ENCODE results near the gene DENND6B.

The DENND6B gene

GRCh38 chr22:50289151-50289941 lies 37.5 kb downstream of the DENND6B start:
- TF ChIP-seq ZNF565 (CRISPR knock-in tag; conservative IDR thresholded peaks at IDR 0.05; ENCODE audit: low read depth) (no peak), ZNF8 (CRISPR knock-in tag; IDR thresholded peaks at IDR 0.05) (no peak), CSDC2 (CRISPR knock-in tag; IDR thresholded peaks at IDR 0.05) (no peak), BACH2 (CRISPR knock-in tag; IDR thresholded peaks at IDR 0.05; ENCODE audit: borderline replicate concordance) (no peak), ESRRG (CRISPR knock-in tag; IDR thresholded peaks at IDR 0.05) (no peak), OSR1 (CRISPR knock-in tag; IDR thresholded peaks at IDR 0.05) (no peak), PATZ1 (CRISPR knock-in tag; IDR thresholded peaks at IDR 0.05; ENCODE audit: borderline replicate concordance) (no peak), ZFP30 (CRISPR knock-in tag; IDR thresholded peaks at IDR 0.05) (no peak), ARNTL (CRISPR knock-in tag; IDR thresholded peaks at IDR 0.05; ENCODE audit: borderline replicate concordance, low read depth) (no peak)
- TF ChIP-seq, protein P1, sequence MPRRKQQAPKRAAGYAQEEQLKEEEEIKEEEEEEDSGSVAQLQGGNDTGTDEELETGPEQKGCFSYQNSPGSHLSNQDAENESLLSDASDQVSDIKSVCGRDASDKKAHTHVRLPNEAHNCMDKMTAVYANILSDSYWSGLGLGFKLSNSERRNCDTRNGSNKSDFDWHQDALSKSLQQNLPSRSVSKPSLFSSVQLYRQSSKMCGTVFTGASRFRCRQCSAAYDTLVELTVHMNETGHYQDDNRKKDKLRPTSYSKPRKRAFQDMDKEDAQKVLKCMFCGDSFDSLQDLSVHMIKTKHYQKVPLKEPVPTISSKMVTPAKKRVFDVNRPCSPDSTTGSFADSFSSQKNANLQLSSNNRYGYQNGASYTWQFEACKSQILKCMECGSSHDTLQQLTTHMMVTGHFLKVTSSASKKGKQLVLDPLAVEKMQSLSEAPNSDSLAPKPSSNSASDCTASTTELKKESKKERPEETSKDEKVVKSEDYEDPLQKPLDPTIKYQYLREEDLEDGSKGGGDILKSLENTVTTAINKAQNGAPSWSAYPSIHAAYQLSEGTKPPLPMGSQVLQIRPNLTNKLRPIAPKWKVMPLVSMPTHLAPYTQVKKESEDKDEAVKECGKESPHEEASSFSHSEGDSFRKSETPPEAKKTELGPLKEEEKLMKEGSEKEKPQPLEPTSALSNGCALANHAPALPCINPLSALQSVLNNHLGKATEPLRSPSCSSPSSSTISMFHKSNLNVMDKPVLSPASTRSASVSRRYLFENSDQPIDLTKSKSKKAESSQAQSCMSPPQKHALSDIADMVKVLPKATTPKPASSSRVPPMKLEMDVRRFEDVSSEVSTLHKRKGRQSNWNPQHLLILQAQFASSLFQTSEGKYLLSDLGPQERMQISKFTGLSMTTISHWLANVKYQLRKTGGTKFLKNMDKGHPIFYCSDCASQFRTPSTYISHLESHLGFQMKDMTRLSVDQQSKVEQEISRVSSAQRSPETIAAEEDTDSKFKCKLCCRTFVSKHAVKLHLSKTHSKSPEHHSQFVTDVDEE (CRISPR knock-in tag; IDR thresholded peaks at IDR 0.05), result no peak
- no peak for ATAC-seq

GRCh38 chr22:50287731-50288130 lies 39.1 kb downstream of the DENND6B start:
- TF ChIP-seq TCF4 (CRISPR knock-in tag; IDR thresholded peaks at IDR 0.05; ENCODE audit: borderline replicate concordance) (no peak), OSR1 (CRISPR knock-in tag; IDR thresholded peaks at IDR 0.05) (no peak), PATZ1 (CRISPR knock-in tag; IDR thresholded peaks at IDR 0.05; ENCODE audit: borderline replicate concordance) (no peak), TOX (CRISPR knock-in tag; IDR thresholded peaks at IDR 0.05; ENCODE audit: borderline replicate concordance) (no peak), ESRRG (CRISPR knock-in tag; IDR thresholded peaks at IDR 0.05) (no peak)
- TF ChIP-seq, protein P1 (CRISPR knock-in tag; IDR thresholded peaks at IDR 0.05), result no peak
- no peak for ATAC-seq

DNA sequence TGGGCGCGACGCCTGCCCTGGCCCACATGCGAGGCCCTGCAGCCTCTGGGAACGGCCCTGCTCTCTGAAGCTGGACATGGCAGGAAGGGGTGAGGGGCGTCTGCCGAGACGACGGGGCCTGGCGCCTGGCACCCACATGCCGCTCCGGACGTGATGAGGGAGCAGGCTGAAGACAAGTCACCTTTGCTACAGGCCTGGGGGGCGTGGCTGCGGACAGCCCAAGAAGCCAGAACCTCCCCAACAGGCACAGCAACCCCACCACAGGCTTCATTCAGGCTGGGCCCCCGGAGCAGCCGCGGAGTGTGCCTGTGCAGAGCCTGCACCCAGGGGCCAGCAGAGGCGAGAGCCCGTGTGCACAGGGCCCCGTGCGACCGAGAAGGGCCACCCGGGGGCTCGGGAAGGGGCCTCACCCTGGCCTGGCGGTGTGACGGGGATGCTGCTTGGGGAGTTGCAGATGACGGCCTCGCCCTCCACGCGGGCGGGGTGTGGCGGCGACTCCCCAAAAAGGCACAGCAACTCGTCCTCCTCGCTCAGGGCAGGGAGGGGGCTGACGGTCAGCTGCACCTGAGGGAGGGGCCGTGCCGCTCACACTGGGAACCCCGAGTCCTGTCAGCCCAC lies 40.0 kb downstream of the DENND6B start:
- no peak for ATAC-seq
- TF ChIP-seq ZNF70 (CRISPR knock-in tag; IDR thresholded peaks at IDR 0.05) (no peak), CSDC2 (CRISPR knock-in tag; IDR thresholded peaks at IDR 0.05) (no peak), GLIS3 (CRISPR knock-in tag; IDR thresholded peaks at IDR 0.05) (no peak), OSR1 (CRISPR knock-in tag; IDR thresholded peaks at IDR 0.05) (no peak), ZFP30 (CRISPR knock-in tag; IDR thresholded peaks at IDR 0.05) (no peak), PPARA (CRISPR knock-in tag; IDR thresholded peaks at IDR 0.05; ENCODE audit: borderline replicate concordance) (no peak), RARB (CRISPR knock-in tag; IDR thresholded peaks at IDR 0.05) (no peak), BACH2 (CRISPR knock-in tag; IDR thresholded peaks at IDR 0.05; ENCODE audit: borderline replicate concordance) (no peak), ZC3H10 (CRISPR knock-in tag; IDR thresholded peaks at IDR 0.05) (no peak), ZNF8 (CRISPR knock-in tag; IDR thresholded peaks at IDR 0.05) (no peak), ZNF565 (CRISPR knock-in tag; conservative IDR thresholded peaks at IDR 0.05; ENCODE audit: low read depth) (no peak)
- TF ChIP-seq, protein P2, sequence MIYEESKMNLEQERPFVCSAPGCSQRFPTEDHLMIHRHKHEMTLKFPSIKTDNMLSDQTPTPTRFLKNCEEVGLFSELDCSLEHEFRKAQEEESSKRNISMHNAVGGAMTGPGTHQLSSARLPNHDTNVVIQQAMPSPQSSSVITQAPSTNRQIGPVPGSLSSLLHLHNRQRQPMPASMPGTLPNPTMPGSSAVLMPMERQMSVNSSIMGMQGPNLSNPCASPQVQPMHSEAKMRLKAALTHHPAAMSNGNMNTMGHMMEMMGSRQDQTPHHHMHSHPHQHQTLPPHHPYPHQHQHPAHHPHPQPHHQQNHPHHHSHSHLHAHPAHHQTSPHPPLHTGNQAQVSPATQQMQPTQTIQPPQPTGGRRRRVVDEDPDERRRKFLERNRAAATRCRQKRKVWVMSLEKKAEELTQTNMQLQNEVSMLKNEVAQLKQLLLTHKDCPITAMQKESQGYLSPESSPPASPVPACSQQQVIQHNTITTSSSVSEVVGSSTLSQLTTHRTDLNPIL (CRISPR knock-in tag; IDR thresholded peaks at IDR 0.05; ENCODE audit: low read depth), result no peak
- TF ChIP-seq, protein P1 (CRISPR knock-in tag; IDR thresholded peaks at IDR 0.05), result no peak
- TF ChIP-seq, protein P3, sequence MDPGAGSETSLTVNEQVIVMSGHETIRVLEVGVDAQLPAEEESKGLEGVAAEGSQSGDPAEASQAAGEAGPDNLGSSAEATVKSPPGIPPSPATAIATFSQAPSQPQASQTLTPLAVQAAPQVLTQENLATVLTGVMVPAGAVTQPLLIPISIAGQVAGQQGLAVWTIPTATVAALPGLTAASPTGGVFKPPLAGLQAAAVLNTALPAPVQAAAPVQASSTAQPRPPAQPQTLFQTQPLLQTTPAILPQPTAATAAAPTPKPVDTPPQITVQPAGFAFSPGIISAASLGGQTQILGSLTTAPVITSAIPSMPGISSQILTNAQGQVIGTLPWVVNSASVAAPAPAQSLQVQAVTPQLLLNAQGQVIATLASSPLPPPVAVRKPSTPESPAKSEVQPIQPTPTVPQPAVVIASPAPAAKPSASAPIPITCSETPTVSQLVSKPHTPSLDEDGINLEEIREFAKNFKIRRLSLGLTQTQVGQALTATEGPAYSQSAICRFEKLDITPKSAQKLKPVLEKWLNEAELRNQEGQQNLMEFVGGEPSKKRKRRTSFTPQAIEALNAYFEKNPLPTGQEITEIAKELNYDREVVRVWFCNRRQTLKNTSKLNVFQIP (CRISPR knock-in tag; IDR thresholded peaks at IDR 0.05; ENCODE audit: borderline replicate concordance, low read depth), result no peak
